Renal cortex interstitium (tissue), 15 donors: Measurements from ENCODE around the gene SOWAHC. TPM values are rescaled to one million over a fixed set of nuclear protein-coding genes. Genes with fewer than 3 reads are reported as not detected.
"Not testable (repeated sequence)": the region's sequence is repeated elsewhere in the genome, so short reads cannot be mapped to it uniquely, and the experiment has no call there.

Experiments used
- DNase-seq, 11 donors: peaks; one replicate each; pipeline ENCODE4 v3.0.0-alpha.2; 2013; ENCODE audit warnings: low read depth in 9 of 11, low spot score in 4 of 11; ENCODE audit errors: extremely low read depth in 1 of 11
- long read RNA-seq, 16 experiments: transcript quantifications; one replicate each; lab custom pipeline, GENCODE V29; 2026
- polyA plus RNA-seq, 3 donors: library from polyadenylated mRNA; unstranded; fragments of 120-200 nt; gene quantifications; one replicate each; pipeline ENCODE4 v1.2.1, GENCODE V29; 2013; ENCODE audit not compliant: insufficient read length in 3 of 3

The SOWAHC gene
- polyA plus RNA-seq: 10 to 100 TPM; 16.9 to 19.1 (median 19.0) TPM
- long read RNA-seq, donor 1, full-length matches to known transcripts: 21 of 21 reads
- long read RNA-seq, donor 1, partial matches to known transcripts: 0 of 21 reads
- long read RNA-seq, donor 1, other reads (novel, unspliced or antisense): 0 of 21 reads
- long read RNA-seq, donor 2, full-length matches to known transcripts: 18 of 18 reads
- long read RNA-seq, donor 2, partial matches to known transcripts: 0 of 18 reads
- long read RNA-seq, donor 2, other reads (novel, unspliced or antisense): 0 of 18 reads
- long read RNA-seq, donor 3, full-length matches to known transcripts: 43 of 43 reads
- long read RNA-seq, donor 3, partial matches to known transcripts: 0 of 43 reads
- long read RNA-seq, donor 3, other reads (novel, unspliced or antisense): 0 of 43 reads
- long read RNA-seq, donor 4, full-length matches to known transcripts: 29 of 29 reads
- long read RNA-seq, donor 4, partial matches to known transcripts: 0 of 29 reads
- long read RNA-seq, donor 4, other reads (novel, unspliced or antisense): 0 of 29 reads
- long read RNA-seq, donor 5: 0 reads
- long read RNA-seq, donor 6, full-length matches to known transcripts: 35 of 35 reads
- long read RNA-seq, donor 6, partial matches to known transcripts: 0 of 35 reads
- long read RNA-seq, donor 6, other reads (novel, unspliced or antisense): 0 of 35 reads
- long read RNA-seq, donor 7, full-length matches to known transcripts: 22 of 22 reads
- long read RNA-seq, donor 7, partial matches to known transcripts: 0 of 22 reads
- long read RNA-seq, donor 7, other reads (novel, unspliced or antisense): 0 of 22 reads
- long read RNA-seq, donor 8, full-length matches to known transcripts: 44 of 44 reads
- long read RNA-seq, donor 8, partial matches to known transcripts: 0 of 44 reads
- long read RNA-seq, donor 8, other reads (novel, unspliced or antisense): 0 of 44 reads
- long read RNA-seq, donor 9, full-length matches to known transcripts: 31 of 31 reads
- long read RNA-seq, donor 9, partial matches to known transcripts: 0 of 31 reads
- long read RNA-seq, donor 9, other reads (novel, unspliced or antisense): 0 of 31 reads
- long read RNA-seq, donor 10, full-length matches to known transcripts: 31 of 31 reads
- long read RNA-seq, donor 10, partial matches to known transcripts: 0 of 31 reads
- long read RNA-seq, donor 10, other reads (novel, unspliced or antisense): 0 of 31 reads
- long read RNA-seq, donor 11, full-length matches to known transcripts: 17 of 17 reads
- long read RNA-seq, donor 11, partial matches to known transcripts: 0 of 17 reads
- long read RNA-seq, donor 11, other reads (novel, unspliced or antisense): 0 of 17 reads
- long read RNA-seq, donor 12, full-length matches to known transcripts: 12 of 12 reads
- long read RNA-seq, donor 12, partial matches to known transcripts: 0 of 12 reads
- long read RNA-seq, donor 12, other reads (novel, unspliced or antisense): 0 of 12 reads
- long read RNA-seq, donor 13, full-length matches to known transcripts: 46 of 46 reads
- long read RNA-seq, donor 13, partial matches to known transcripts: 0 of 46 reads
- long read RNA-seq, donor 13, other reads (novel, unspliced or antisense): 0 of 46 reads
- long read RNA-seq, donor 14, full-length matches to known transcripts: 15 of 15 reads
- long read RNA-seq, donor 14, partial matches to known transcripts: 0 of 15 reads
- long read RNA-seq, donor 14, other reads (novel, unspliced or antisense): 0 of 15 reads
- long read RNA-seq, donor 15, full-length matches to known transcripts: 12 of 12 reads
- long read RNA-seq, donor 15, partial matches to known transcripts: 0 of 12 reads
- long read RNA-seq, donor 15, other reads (novel, unspliced or antisense): 0 of 12 reads
- long read RNA-seq, donor 16, full-length matches to known transcripts: 90 of 90 reads
- long read RNA-seq, donor 16, partial matches to known transcripts: 0 of 90 reads
- long read RNA-seq, donor 16, other reads (novel, unspliced or antisense): 0 of 90 reads

GRCh38 chr2:109613922-109614714, at the start of gene SOWAHC, which contains the start of gene SEPTIN10:
Gene SOWAHC (plus strand): TSS chr2:109614364. CDS start chr2:109614490, 126 bp downstream.
Gene SEPTIN10 (minus strand): TSS chr2:109613966. CDS start chr2:109613827, 139 bp downstream.
- peak; percentile 91 to 98 (median 97) for DNase-seq

- no peak for DNase-seq
These were observed 38.8 kb upstream of the SOWAHC start for GRCh38 chr2:109575373-109575772.

- not testable (repeated sequence) for DNase-seq
These were observed 36.5 kb upstream of the SOWAHC start for GRCh38 chr2:109577630-109578029.

- DNase-seq: no peak
These were observed 31.0 kb upstream of the SOWAHC start for GRCh38 chr2:109582928-109583895.

- DNase-seq: no peak
These were observed 27.5 kb upstream of the SOWAHC start for GRCh38 chr2:109586687-109587086.

GRCh38 chr2:109591206-109591605, 23.0 kb upstream of the SOWAHC start:
- DNase-seq: no peak

GRCh38 chr2:109592905-109593304, 21.3 kb upstream of the SOWAHC start:
- DNase-seq: no peak

- no peak for DNase-seq
These were observed 19.8 kb upstream of the SOWAHC start for GRCh38 chr2:109594246-109594885.

GRCh38 chr2:109595644-109596043, 18.5 kb upstream of the SOWAHC start:
- no peak for DNase-seq

- DNase-seq: no peak
These were observed 16.9 kb upstream of the SOWAHC start for GRCh38 chr2:109597283-109597682.

GRCh38 chr2:109601783-109602182, 12.4 kb upstream of the SOWAHC start:
- DNase-seq: no peak

GRCh38 chr2:109602617-109603188, 11.5 kb upstream of the SOWAHC start:
- no peak for DNase-seq

GRCh38 chr2:109604597-109604996, 9.6 kb upstream of the SOWAHC start:
- DNase-seq: no peak

GRCh38 chr2:109607766-109608165, 6.4 kb upstream of the SOWAHC start:
- DNase-seq: no peak
